Ovary (tissue), 3 donors: ENCODE measurements around the gene CCSER2.

ENCODE experiments used
- CTCF ChIP-seq, 3 donors: fragments of 450-650 bp in 2 of 3; fragments of 200-600 bp in 1 of 3; IDR thresholded peaks; one replicate each; pipeline versions ENCODE4 v1.5.1 to v1.8.0; 2016 to 2022; ENCODE audit warnings: antibody characterized with exemption in 3 of 3, mild to moderate bottlenecking in 1 of 3
- POLR2A ChIP-seq: fragments of 450-650 bp; IDR thresholded peaks from one replicate; pipeline ENCODE4 v1.6.1; 2017; ENCODE audit warnings: antibody characterized with exemption, mild to moderate bottlenecking, moderate library complexity
- donor health status: DM: no; HTN: no; CAD: no.

GRCh38 chr10:84328418-84329195, at the start of gene CCSER2:
- TF ChIP-seq POLR2A (peak; percentile 70), CTCF (IDR thresholded peaks at IDR 0.05) (no peak)
